Suppressor macrophage (primary cell): ENCODE results near the gene MYLK.

Experiments
- DNase-seq, 4 experiments: peaks; one replicate each; pipeline ENCODE4 v3.0.0-alpha.2; 2020 to 2022

The MYLK gene

DNA sequence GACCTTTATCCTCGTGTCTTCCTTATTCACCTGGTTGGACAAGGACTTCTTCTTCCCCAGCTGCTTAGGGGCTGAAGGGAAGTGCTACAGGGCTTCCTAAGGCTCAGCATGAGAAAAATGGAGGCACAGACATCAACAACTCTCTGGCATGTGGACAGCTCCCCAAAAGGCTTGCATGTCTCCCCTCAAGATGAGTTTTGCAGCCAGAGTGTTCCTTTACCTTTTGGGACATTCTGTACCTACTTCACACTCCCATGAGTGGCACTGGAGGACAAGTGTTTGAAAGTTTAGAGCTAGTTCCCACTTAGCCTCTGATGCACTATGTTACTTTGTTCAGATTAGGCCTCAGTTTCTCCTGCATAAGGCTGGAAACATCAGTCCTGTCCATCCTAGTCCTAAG is 222.2 kb downstream of the MYLK start:
- DNase-seq: no peak

DNA sequence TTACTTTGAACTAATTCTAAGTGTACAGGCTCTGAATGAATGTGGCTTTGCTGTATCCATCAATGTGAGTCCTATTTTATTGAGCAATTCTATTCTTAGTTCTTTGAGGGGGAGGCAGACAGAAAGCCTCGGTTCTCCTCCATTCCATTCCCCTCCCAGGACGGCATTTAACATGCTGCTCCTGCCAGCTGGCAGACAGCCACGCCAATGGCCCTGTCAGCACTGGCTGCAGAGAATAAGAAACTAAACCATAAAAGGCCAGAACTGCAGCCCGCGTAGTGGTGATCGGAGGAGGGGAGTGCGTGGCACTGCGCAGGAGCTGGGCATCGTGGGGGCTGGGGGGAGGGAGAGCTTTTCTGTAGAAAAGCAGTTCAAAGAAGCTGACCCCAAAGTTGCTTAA is 223.2 kb downstream of the MYLK start:
- DNase-seq: no peak

DNA sequence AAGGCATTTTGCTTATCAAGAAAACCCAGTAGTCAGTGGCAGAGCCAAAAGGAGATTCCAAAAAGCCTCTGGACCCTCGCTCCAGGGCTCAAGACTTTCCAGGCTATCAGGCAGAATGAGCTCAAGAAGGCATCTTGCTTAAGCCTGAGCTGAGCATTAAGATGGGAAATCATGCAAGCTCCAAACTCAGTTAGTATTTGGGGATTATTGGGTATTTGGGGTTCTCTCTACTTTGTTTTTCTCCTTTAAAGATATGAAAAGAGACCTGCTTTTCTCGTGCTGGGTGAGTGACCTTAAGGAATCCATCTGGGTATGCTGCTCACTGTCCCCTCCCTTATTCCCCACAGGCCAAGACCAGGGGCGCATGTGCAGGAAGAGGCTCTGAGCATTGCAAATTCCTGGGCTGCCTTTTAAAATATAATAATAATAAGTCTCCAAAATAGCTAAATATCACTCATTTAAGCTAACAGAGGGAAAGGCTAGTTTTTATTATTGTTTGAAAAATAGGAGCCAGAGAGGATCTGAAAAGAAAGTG is 223.9 kb downstream of the MYLK start:
- DNase-seq: no peak

DNA sequence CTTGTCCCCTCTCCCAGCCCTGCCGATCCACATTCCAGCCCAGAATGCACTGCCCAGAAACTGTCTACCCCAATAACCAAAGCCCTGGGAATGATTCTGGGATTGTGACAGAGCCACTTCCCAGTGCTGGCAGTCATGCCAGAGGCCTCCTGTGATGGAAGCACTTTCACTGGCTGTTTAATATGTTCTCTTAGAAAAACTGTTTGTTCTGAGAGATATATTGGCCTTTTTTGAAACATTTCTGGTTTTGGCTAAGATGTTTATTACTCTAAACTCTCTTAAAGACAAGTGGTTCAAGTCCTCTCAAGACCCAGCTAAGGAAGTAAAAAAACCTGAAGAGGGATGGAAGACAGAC is 225.3 kb downstream of the MYLK start:
- no peak for DNase-seq

DNA sequence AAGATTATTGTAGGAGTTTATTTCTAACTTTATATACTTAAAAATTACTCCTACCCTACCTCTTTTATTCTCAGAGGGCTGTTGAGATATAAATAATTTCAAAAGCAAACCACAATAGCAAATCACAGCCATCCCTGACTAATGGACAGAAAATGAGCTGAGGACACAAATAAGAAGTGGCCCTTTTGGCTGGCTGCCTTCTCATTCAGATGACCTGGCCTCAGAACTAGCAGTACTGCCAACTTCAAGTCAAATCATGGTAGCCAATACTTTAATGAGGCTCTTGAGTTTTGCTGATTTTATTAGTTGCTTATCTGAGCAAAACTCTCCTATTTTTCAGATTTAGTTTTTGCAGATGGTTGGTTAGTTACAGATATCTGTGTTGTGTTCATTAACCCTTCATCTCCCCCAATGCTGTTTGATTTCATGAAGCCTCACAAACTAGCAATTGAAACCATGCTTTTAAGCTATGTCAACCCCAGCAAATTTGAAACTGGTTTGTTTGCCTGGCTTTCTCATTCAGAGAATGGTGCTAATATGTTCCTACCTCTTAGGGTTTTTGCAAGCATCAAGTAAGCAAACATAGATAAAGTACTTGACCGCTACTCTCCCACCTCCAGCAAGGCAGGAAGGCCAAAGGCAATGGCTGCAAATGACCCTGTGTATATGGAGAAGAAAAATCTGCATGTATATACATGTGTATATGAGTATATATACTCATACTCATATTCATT is 225.8 kb downstream of the MYLK start:
- DNase-seq: no peak

DNA sequence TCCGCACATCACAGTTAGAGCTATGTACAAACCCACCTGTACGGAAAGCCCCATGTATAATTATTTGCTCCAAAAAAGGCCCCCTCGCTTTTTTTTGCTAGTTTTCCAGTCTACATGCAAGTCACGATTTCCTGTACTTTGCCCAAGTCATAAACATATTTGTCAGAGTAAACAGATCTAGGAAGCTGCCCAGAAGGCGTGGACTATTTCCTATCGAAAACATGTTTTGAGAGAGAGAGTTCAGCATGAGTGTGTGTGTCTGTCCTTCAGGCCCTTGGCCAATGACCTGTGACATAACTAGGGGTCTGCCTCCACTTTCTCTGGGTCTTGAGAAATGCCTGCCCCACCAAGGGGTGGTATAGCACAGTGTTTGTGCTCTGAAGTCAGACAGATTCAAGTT is 226.6 kb downstream of the MYLK start:
- DNase-seq: no peak

DNA sequence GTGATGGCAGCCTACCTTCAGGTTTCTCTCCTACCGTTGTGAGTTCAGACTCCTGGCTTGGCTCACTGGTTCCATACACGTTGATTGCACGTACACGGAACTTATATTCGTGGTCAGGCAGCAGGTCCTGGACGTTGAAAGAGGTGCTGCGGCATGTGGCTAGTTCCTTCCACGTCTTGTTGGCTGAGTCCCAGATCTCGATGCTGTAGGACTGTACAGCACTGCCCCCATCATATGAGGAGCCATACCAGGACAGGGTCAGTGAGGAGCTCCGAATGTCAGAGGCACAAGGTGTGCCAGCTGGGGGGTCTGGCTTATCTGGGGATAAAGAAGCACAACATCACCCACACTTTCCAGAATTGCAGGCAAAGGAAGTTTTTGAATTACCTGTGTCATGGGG is 227.0 kb downstream of the MYLK start:
- DNase-seq: no peak

DNA sequence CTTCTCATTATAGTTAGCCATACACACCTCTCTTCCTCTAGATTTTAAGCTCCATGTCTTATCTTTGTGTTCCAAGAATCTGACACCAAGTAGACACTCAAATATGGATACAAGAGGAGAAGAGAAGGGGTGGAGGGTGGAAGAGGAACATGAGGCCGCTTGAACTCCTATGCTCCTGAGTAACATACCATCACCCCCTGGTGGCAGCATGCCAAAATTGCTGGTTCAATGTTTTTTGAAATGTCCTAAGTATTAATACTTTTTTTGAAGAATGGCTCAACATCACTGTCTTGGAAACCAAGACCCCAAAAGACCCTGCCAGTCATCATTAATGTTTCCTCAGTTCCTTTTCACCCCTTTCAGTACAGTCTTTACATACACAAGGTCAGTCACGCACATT is 227.4 kb downstream of the MYLK start:
- DNase-seq: peak; percentile 33 to 46 (median 38)

DNA sequence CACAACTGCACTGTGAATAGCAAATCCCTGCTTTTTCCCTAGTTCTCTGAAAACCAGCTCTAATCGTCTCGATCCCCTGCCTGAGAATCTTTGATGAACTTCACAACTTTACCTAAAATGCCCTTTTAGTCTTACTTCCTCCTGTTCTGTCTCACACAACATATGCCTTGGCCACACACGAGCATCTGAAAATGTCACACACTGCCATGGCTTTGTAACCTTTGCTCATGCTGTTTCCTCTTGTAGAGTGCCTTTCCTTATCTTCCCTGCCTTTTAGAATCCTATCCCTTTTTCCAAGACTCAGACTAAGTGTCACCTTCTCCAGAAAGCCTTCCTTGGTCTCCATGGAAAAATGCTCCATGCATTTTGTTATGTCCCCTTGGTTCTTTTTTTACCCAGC is 227.9 kb downstream of the MYLK start:
- peak in 2 of 4 experiments; percentile 16 for DNase-seq

DNA sequence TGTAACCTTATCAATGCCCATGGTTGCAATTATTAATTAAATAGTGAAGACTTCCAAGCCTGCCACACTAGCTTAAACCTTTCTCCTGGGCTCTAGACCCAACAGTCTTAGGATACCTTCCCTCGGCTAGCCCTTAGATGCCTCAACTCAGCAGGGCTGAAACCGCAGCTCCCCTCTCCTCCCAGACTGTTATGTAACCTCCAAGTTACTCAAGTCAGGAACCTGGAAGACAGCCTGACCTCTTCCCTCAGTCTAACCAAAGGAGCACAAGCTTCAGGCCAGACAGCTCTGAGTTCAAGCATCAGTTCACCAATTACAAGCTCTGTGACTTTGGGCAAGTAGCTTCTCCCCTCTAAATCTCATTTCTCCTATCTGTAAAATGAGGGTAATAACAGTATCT is 228.7 kb downstream of the MYLK start:
- peak in 3 of 4 experiments; percentile 8 to 45 (median 30) for DNase-seq

DNA sequence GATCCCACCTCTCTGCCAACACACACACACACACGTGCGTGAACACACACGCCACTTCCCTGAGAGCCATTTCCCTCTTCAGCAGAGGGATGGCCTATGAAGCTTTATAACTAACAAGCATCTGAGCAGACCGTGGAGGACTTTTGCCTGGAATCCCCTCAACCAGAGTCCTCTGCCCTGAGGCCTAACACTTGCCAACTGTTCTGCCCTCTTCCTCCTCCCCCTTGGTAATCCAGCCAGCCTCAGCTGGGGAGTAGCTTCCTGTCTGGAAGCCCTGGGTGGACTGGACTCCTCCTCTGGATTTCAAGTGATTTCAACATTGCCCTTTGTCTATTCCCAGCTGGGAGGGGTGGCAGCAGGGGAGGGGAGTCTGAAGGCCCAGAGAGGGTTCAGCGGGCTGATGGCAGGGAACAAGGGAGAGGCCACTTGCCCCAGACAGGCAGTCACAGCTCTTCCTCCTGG is 230.9 kb downstream of the MYLK start:
- DNase-seq: peak in 3 of 4 experiments; percentile 41 to 51 (median 47)

DNA sequence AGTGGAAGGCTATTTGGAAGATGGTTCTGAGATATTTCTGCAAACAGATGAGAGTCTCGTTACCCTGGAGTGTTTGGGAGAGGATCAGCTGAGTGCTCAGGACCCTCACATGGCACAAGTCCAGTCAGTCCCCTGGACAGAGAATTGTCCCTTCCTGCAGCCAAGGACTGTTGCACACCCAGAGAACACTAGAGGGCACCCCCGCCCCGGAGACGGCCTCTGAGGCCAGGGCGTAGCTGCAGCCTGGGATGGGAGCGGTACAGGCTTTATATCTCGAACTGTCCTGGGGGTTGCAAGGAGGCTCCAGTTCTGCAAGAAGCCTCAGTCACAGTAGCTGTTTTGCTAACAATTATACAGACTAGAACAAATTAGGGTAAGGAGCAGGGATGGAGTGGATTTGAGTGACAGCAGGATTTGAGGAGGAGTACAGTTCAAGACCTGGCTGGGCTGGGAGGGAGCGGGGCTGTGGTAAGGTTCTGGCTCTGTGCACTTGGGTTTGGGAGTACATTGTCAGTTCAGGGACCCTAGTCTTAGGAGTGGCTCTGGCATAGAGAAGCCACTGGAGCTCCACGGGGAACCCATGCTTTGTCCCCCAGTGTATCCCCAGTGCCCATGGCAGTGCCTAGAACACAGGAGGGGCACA is 231.7 kb downstream of the MYLK start:
- peak; percentile 81 to 91 (median 88) for DNase-seq

DNA sequence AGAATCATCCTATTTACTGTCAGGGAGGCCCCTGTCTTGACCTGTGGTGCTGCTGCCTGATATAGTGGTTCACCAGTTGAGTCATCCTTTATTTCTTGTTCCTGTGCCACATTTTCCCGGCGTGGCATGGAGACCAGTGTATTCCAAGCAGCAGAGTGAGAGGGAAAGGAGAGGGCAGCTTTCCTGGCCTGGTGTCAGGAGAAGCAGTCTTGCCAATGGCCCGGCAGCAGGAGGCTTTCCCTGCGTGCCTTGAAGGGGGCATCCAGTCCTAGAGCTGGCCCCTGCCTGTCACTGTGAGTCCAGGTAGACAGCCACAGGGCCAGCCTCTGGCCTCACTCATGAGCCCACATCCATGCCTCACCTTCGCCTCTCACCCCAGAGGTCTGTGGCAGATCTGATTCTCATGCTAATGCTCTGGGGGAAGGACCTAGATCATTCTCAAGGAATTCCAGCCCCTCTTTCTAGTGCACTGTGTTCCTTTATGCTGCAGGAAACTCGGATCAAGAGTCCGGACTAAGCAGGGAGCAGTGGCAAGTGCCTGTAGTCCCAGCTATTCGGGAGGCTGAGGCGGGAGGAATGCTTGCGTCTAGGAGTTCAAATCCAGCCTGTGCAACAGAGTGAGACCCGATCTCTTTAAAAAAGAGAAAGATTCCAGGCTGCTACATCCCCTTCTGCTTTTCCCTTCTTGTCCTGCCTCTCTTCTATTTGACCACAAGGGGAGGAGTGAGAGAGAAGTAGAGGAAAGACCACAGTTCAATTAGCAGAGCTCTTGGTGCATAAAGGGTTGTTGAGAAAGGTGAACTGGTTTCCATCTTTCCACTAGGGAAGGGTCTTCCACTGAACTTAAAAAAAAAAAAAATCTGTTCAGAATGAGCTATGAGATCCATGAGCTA is 232.4 kb downstream of the MYLK start:
- peak in 2 of 4 experiments; percentile 25 to 29 for DNase-seq

DNA sequence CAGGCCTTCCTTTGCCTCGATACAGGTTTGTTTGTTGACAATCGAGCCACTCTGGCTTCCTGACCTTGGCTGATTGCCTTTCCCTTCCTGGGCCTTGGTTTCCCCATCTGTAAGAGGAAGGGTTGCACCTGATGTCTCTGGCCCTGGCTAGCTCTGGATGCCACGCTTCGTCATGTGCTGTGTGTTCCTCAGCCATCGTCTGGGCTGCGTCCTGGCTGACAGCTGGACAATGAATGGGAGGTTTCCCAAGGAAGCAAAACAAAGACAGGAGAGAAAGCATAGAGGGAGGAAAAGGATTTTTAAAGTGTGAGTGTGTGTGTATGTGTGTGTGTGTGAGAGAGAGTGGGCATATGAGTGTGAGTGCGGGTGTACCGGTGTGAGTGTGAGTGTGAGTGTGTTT is 234.0 kb downstream of the MYLK start:
- DNase-seq: no peak

DNA sequence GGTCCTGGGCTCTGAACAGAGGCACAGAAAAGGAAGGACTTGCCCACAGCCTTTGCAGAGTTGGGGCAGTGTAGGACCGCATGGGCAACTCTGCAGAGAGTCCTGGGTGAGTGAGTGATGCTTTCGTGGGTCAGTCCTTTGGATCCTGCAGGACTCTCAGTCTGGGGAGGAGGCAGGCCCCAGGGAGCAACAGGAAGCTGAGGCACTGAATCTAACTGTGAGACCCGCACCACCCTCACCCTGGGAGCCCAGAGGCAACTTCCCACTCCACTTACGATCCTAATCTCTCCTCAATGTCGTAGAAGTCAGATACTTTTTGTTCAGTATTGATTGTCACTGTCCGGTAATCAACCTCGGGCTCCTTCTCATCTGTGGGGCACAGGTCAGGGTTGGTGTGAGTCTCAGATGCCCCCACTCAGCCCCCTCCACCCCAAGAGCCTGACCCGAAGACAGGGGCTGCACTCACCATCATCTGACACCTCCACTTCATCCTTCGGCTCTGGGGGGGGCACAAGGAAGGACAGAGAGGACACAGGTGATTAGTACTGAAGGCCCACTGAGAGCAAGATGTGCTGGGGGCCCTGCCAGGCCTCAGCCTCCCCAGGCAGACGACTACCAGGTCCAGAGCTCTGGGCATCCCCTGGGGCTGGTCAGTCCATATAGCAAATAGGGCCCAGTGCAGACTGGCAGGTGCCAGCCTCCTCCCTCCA is 235.3 kb downstream of the MYLK start:
- DNase-seq: no peak

DNA sequence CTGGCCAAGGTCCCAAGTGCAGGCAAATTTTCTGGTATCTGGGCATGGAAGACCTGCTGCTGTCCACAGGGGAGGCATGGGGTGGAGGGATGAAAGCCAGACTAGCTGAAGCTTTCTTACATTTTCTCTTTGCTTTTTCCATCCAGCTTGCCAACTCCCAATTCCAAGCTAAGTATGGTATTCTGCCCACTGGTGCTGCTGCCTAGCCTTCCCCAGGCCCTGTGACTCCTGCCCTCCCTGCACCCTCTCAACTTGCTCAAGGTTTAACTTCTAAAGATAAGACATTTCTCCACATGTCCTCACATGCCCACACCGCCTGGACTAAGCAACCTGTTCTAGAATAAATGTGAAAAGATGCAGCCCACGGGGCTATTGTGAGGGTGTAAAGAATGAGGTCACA is 239.8 kb downstream of the MYLK start:
- peak in 3 of 4 experiments; percentile 19 to 40 (median 24) for DNase-seq

DNA sequence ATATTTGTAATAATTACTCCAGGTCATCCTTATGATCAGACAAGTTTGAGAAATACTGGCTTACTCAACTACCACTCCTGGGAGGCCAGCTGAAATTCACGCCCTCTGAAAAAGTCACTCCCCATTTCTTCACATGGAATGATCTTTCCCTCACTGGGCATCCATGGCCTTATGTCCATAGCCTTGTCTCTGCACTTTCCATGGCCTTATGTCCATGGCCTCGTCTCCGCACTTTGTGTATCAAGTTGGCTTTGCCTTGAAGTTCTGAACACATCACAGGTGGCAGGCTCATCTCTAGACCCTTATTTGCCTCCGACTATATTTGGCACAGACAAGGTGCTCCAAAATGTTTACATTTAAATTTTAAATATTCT is 241.2 kb downstream of the MYLK start:
- DNase-seq: no peak

DNA sequence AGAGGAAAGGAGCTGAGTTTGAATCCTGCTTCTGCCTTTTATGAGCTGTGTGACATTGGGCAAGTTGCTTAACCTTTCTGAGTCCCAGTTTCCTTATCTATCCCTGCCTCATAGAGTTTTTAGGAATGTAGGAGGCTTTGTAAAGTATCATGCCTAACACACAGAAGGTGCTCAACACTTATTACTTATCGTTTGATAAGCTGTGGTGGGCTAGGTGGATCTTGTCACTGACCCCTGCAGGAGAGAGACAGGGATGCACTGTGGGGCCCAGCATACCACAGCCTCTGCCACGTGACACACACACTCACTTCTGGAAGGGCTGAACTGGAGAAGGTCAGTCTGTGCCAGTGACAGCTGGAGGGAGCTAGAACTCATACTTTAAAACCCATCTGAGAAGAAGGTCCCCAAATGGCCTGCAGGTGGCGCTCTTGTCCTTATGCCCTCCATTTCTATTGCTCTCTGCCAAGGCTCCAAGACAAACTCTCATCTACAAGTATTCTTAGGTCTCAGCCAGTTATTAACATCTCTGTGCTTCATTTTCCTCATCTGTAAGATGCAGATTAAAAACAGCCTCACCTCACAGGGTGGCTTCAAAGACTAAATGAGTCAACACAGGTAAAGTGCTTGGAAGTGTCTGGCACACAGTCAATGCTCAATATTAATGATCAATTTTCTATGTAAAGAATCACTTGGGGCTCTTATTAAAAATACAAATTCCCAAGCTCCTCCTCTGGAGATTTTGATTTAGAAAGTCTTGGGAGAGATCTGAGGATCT is 241.8 kb downstream of the MYLK start:
- peak; percentile 79 to 88 (median 85) for DNase-seq

DNA sequence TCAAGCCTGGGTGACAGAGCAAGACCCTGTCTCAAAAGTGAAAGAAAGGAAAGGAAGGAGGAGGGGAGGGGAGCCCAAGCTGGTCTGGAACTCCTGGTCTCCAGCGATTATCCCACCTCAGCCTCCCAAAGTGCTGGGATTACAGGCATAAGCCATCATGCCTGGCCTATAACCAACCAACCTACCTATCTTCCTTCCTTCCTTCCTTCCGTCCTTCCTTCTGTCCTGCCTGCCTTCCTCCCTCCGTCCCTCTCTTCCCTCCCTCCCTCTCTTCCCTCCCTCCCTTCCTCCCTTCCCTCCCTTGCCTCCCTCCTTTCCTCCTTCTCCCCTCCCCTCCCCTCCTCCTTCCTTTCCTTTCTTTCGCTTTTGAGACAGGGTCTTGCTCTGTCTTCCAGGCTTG is 242.6 kb downstream of the MYLK start:
- DNase-seq: no peak

DNA sequence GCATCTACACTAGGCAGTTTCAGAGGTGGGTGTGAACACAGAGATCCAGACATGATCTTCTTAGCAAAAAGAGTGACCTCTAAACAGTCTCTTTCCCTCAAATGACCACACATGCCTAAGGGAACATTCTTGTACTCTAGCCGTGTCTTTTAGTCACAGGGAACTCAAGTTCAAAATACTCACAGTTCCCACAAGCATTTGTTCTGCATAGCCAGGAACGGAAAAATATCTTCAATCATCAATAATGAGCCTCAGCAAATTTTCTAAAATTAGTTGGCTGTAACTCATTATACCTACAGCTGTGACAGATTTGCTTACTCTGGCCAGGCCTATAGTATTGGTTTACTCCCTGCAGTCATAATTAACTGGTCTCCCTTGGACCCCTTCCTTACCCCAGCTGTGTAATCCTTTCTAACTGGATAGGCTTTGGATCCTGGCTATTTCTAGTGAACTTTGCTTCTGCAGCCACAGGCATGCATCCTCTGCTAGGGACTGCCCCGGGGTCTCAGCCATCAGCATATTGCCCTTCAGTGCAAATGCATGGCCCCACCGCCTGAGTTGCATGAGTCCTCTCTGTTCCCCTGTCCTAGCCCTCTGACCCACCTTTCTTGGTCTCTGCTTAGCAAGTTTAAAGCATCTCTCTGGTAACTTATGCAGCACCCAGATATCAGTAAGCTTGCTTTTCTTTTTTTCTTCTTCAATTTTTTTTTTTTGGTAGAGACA is 243.2 kb downstream of the MYLK start:
- DNase-seq: no peak

DNA sequence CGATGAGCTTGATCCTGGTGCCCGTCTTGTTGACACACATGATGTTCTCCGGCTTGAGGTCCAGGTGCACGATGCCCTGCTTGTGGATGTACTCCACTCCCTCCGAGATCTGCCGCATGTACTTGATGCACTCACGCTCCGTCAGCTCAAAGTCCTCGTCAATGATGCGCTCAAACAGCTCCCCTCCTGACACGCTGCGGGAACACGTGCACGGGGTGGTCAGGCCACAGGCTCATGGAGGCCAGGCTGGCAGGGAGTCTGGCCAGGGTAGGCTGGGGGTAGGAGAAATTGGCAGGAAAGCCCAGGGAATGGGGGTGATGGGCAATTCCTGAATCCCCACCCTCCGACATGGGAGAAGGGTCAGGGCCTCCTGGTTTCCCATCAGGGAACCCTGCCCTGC is 243.8 kb downstream of the MYLK start:
- no peak for DNase-seq
